ENCODE measurements around the gene TMEM272. TPM values are rescaled to one million over a fixed set of nuclear protein-coding genes. Genes with fewer than 3 reads are reported as not detected.
A peak's percentile ranks its signal among the peaks of the same experiment; 100 is the strongest.
"Not testable (repeated sequence)": the region's sequence is repeated elsewhere in the genome, so short reads cannot be mapped to it uniquely, and the experiment has no call there.

TMEM272 gene
- total RNA-seq, 1 experiment from 2014 or later = not detected

DNA sequence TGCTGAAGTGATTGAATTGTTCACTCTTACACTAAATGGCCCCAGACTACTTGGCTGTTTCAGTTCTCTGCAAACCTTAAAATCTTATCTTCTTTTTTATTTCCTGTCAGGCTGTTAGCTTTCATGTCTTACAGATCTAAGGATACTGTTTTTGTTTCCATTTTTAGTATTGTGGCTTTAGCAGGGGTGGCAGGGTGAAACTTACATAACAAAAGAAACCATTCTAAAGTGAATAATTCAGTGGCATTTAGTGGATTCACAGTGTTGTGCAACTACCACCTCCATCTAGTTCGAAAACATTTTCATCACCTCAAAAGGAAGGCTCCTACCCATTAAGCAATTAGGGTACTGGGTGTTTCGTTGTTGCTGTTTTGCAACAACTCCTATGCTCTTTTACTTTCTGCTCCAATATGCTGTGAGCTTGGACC lies 19.8 kb downstream of the TMEM272 start:
- no peak for DNase-seq (ENCODE audit: low spot score)

DNA sequence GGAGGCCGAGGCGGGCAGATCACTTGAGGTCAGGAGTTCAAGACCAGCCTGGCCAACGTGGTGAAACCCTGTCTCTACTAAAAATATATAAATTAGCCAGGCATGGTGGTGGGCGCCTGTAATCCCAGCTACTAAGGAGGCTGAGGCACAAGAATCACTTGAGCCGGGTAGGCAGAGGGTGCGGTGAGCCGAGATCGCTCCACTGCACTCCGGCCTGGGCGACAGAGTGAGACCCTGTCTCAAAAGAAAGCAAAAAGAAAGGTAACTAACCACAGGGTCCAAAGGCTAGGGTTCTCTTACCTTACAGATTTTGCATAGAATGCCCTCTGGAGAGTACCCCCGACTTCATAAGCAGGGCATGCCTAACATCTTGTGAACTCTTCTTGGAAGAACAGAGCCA lies 20.3 kb downstream of the TMEM272 start:
- not testable (repeated sequence) for DNase-seq (ENCODE audit: low spot score)

DNA sequence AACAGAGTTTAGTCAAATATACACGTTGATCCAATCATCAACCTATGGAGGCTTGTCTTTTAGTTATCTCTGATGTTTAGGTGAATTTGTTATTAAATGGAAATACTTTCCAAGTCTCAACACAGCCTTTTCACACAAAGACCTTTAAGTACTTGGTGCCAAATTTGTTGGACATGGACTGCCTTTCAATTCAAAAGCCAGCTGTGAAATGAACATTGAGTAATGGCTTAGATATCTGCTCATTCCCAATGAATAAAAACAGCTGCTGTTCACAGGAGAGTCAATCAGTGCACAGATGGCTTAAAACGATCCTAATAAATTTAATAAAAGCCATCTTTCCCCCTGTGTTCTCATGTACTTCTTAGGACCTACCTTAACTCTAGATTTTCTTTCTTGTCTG lies 21.1 kb downstream of the TMEM272 start:
- no peak for DNase-seq (ENCODE audit: low spot score)

DNA sequence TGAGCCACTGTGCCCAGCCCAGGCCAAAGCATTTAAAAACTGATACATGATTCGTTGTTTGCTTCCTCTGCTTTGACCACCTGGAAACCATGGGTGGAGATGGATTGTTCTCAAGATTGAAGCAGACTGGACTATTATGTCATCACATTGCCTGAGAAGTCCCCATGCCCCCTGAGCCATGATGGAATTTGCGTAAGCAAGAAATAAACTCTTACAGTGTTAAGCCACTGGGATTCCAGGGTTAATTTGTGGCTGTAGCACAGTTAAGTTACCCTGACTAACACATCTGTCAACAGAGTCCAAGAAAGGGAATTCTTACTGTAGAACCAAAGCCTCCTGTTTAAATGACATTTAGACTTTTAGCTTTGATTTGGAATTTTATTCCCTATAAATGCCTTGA lies 21.6 kb downstream of the TMEM272 start:
- DNase-seq (ENCODE audit: low spot score) = no peak

DNA sequence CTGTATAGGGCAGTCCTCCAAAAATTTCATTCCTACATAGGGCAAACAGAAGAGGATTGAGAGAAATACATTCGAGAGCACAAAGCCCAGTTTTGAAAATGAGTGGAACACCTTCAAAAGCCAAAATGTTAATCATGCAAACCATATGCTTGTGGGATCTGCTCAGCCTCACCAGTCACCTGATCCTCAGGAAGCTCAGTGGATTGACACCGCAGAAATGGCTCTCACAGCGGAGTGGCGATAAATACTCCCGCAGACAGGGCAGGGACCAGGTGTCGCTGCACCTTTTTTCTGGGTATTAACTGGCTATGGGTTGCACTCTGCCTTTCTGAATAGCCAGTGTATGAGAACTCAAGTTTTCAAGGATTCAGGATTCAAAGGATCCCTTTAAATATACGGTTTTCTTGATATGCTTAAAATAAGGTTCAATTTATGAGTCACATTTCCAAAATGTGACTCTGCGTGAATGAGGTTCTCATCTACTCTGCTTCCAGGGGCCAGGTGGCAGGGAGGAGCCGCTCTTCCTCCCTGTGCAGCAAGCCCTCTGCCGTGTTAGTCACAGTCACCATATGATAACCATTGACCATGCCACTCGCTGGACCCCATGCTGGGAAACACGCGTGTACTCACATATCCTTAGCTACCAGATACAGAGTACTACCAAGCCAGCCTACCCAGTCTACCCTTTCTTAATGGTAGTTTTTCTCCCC lies 22.7 kb downstream of the TMEM272 start:
- no peak for DNase-seq (ENCODE audit: low spot score)

DNA sequence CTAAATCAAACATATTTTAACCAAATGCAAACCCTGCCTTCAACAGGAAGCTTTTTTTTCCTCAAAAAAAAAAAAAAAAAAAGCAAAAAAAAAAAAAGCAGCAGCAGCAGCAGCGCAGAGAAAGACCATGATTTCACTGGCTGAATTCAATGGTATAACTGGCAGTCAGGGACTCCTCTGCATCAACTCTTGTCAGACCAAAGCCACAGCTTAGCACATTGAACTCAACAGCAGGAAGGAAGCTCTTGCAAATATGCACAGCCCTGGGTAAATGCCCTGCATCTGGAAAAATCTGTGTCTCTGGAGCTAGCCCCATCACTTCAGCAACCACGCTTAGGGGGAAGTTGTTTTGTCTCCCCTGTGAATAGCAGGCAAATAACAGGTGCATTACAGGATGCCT lies 23.4 kb downstream of the TMEM272 start:
- DNase-seq (ENCODE audit: low spot score) = no peak

DNA sequence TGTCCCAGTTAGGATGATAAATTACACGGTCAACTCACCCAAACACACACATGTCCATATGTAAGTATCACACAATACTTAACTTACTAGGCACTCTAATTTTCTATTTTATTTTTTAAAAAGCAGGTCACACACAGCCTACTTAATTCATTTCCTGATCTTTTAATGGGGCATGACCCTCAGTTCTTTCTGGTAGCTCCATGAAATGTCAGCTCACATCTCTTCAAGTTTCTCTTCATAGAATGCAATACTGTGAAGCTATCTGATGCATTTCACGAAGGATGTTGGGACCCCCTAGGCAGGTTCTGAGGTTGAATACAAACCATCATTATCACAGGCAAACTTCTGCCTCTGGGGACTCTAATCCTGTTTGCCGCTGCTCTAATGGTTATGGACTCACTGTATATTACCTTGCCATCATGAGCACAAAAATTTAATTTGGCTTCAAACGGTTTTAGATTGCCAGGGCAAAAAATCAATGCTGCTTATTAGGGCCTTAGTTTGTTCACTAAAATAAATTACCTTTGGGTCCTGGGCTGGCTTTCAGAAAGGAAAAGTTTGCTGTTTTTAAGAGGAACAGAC lies 24.9 kb downstream of the TMEM272 start:
- DNase-seq (ENCODE audit: low spot score) = no peak

DNA sequence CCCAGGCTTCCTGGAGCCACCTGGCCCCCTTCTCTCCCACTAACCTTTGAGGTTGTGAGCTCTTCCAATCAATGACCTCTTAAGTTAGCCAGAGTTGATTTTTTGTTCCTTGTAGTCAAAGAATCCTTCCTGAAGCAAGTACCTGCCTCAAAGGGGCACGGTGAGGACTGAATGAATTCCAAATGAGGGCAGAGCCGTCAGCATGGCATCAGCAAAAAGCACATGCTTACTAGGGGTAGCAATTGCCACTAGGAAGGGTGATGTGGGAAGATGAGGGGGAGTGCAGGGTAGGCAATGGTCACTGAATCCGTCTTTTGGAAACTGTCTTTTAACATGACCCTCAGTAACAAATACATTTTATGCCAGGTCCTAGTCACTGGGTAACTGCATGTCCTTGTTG lies 25.4 kb downstream of the TMEM272 start:
- DNase-seq (ENCODE audit: low spot score) = no peak

DNA sequence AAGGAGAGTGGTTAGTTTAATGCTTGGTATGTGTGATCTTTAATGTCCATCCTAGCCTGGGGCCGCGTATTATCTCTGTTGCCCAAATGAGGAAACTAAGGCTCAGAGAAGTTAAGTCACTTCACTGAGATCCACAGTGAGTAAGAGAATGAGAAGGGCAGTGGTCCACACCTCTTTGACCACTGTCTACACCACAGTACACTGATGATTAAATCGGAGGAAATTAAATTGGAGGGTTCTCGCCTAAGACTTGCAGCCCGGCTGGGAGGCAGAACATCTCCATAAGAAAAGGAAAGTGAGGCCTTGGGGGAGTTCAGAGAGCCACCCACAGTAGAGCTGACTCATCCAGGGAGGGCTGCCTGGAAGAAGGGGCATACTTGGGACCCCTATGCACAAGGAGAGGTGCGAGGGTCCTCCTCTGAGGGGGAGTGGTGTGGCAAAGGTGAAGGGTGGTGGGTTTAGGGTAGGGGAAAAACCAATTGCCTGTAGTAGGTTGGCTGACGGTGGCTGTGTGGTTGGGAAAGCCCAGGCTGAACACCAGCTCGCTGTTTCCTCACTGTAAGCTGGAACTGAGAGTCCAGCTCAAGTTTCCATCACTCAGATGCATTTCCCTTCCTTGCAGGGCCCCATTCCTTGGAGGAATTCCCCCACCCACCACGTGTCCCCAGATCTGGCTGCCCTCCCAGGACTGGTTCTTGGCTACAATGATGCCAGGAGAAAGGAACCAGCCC lies 26.0 kb downstream of the TMEM272 start:
- peak; percentile 29 for DNase-seq (ENCODE audit: low spot score)

DNA sequence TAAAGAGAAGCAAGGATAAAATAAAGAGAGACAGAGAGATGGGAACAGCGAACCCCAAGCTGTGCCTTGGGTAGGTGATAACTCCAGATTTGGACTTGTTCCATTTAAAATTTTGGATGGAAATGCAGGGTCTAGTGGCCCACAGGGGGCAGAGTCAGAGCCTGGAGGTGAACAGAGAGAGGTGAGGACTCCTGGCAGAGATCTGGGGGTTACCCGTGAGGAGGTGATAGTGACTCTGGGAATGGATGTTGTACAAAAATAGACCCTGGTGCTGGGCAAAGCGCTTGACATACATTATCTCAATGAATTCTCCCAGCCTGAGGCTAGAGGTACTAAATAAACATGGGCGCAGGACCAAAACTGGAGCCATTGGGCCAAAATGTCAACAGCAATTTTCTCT lies 26.7 kb downstream of the TMEM272 start:
- DNase-seq (ENCODE audit: low spot score) = no peak

DNA sequence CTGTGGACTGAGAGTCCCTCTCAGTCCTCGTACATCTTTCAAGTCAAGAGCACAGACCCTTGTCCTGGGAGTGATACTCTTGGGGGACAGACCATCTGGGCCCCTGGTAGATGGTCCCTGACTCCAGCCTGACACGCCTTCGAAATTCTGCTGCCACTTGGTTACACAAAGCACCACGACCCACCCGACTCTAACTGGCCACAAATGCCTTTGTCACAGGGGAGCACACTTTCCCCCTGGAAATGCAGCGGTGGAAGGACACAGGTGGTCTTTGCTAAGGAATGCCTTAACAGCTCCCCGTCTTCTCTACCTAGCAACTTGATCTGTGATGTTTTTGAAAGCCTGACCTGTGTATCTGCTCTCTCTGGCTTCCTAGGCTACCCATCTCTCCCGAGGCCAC lies 27.3 kb downstream of the TMEM272 start:
- DNase-seq (ENCODE audit: low spot score) = no peak

DNA sequence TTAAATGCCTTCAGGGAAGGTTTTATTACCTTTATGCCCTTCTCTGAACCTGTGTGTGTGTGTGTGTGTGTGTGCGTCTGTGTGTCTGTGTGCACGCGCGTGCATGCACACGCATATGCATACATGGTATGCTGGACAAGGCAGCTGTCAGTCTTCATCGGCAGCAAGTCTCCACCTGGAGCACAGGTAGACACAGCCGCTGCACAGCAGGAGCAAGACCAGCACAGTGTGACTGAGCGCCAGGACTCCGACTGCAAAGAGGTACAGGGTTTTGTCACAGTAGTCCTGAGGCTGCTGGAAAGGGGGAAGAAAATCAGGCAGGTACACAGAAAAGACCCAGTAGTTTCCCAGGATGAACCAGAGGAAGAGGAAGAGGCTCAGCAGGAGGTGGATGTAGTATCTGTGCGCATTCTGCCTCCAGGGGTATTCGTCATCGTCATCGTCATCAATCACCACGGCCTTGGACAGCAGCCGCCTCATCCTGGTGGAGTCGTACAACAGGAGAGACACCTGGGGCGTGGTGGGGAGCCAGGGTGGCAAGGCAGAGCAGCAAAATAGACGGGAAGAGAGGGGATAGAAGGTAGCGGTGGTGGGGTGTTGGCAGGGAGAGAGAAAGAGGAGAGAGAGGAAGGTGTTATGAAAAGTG lies 28.2 kb downstream of the TMEM272 start:
- DNase-seq (ENCODE audit: low spot score) = no peak

DNA sequence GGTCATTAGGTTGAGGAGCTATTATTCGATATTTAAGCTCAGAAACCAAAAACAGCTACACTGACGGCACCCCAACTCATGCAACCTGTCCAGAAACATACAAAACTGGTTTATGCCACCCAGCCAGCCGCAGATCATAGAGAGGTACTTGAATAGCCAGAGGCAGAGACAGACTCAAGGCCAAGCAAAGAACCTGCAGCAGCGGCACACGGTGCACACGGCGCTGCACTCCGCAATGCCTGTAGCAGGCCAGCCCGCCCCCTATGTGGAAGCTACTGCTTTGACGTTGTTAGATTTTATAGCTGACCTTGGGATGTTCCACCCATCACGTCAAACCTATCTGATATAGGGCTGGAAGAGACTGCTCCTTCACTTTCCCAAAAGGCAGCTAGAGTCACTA lies 29.1 kb downstream of the TMEM272 start:
- no peak for DNase-seq (ENCODE audit: low spot score)

DNA sequence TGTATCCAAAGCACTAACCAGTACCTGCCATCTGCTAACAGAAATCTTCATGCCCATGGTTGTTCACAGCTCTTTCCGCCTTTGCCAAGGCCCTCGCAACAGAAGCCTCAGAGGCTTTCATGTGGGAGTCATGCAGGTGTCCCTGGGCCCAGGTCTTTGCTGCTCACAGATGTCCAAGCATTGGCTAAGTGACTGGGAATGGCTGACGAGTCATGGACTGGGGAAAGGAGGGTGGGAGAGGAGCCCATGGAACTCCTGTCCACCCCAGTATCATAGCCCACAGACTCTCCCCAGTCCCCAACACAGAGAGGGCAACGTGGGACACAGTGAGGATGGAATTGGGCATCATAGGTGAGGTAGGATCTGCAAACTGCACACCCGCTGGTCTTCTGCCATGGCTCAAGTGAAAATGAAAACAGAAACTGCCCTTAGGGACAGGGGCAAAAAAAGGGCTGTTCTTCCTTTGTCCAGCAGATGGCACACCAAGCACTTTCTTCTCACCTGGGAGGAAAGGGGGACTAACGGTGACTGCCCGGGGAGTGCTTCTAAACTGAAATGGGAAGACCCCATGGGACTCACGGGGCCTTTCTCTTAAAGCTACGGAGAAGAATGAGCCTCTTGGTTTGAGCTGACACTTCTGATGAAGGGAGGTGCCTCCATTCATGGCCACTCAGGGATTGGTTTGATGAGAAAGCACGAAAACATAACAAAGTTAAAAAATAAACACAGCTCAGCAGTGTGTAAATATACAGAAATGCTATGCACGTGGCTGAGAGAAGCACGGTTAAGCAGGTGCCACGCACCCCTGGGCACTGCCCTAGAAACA lies 29.9 kb downstream of the TMEM272 start:
- peak; percentile 36 for DNase-seq (ENCODE audit: low spot score)

DNA sequence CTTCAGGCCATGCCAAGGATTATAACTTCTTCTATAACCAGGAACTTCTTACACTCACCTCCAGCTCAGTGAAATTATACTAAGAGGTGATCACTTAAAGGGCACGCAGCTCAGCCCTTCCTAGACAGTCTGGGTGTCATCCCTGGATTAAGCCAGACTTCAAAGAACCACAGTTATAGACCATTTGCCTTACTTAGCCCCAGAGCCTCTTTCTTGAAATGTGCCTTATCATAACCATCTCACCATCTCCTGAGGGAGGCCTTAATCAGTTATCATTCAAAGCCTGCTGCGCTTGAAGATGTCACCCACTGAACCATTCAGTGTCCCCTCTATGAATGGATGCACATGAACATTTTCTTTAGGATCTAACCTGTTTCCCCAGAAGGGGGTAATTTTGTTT lies 30.9 kb downstream of the TMEM272 start:
- DNase-seq (ENCODE audit: low spot score) = no peak

DNA sequence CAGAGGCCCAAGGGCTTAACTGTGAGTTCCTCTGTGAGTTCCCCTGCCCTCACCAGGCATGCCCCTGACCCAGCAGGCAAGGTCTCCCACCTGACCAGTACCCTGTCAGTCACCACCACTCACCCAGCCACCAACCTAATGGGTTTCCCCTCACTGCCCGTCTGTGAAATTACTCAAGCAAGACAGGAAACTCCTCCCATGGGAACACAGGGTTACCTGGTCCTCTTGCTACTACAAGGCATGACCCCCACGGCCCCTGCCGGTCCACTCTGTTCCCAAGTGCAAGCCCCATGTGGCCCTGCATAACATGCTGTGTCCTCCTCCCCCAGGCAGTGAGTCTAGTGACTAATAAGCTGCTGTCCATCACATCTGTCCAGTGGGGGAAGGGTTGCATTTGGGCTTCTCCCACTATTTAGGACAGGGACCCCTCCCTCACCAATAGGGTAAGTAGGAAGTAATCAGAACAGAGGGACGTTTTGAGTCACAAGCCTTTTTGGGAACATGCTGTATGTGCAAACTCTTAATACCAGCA lies 33.0 kb downstream of the TMEM272 start:
- DNase-seq (ENCODE audit: low spot score) = no peak

DNA sequence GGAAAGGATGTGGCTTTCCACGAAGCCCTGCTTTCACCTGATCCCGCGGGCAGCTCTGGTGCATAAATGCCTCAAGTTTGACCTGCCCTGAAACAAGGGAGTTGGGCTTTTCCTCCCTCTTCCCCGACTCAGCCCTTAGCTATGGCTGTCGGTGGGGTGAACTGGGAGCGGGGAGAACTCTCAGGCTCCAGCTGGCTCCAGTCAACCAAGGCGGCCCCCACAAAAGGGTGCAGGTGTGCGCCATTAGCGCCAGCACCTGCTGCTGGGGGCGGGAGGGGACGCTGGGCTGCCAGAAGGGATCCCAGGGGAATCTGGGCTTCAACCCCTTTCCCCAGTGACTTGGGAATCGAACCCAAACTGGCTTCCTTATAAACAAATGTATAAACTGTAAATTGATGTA lies 33.9 kb downstream of the TMEM272 start:
- no peak for DNase-seq (ENCODE audit: low spot score)

DNA sequence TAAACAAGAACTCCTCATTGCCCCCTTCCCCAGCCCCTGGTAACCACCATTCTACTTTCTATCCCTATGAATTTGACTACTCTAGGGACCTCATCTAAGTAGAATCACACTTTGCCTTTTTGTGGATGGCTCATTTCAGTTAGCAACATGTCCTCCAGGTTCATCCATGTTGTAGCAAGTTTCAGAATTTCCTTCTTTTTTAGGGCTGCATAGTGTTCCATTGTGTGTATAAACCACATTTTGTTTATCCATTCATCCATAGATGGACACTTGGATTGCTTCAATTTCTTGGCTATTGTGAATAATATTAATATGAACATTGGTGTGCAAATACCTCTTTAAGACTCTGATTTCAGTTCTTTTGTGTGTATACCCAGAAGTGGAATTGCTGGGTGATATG lies 36.2 kb downstream of the TMEM272 start:
- no peak for DNase-seq (ENCODE audit: low spot score)

DNA sequence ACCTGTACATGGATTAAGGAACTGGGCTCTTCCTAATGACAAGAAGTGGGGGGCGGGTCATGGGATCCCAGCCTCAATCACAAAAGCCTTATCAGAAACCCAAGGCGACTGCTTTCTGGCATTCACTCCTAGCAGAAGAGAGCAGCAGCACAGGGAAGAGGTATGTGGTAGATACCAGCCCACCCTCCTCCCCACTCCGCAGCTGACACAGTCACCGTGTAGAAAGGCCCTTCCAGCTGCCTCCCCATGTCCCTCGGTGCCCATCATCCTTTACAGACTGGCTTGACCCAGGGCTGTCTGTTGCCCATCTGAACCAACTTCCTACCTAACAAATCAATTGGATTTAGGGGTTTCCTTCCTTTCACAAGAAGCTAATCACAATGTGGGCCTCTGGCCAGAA lies 37.9 kb downstream of the TMEM272 start:
- DNase-seq (ENCODE audit: low spot score) = no peak

DNA sequence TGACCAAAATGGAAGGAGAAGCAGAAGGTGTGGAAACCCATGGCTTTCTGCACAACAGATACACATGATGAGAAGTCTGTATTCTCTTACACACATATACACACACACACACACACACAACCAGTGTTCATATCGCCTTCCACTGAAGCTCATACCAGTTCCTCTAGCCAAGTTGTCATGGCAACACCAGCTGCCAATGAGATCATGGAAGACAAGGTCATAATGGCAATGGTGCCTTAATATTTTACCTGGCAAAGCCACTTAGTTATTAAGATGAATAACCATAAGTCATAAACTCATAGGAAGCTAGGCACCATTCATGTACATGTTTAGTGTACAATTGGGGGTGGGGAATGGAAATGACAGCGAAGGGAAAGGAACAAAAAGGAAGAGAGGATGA lies 38.4 kb downstream of the TMEM272 start:
- peak; percentile 20 for DNase-seq (ENCODE audit: low spot score)

DNA sequence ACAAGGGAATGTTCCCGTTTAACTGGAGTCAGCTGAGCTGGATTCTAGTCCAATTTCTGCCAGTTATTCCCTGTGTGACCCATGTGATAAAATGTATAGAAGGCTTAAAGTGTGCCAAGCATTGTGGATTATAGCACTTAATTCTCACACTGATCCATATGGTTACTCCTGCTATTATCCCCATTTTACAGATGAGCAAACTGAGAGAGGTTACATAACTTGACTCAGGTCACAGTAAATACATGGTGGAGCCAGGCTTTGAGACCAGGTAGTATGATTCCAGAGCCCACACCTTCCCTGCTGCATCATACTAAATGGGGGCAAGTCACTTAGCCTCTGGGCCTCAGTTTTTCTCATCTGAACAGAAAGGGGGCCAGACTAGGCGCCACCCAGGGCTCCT lies 39.1 kb downstream of the TMEM272 start:
- DNase-seq (ENCODE audit: low spot score) = no peak

DNA sequence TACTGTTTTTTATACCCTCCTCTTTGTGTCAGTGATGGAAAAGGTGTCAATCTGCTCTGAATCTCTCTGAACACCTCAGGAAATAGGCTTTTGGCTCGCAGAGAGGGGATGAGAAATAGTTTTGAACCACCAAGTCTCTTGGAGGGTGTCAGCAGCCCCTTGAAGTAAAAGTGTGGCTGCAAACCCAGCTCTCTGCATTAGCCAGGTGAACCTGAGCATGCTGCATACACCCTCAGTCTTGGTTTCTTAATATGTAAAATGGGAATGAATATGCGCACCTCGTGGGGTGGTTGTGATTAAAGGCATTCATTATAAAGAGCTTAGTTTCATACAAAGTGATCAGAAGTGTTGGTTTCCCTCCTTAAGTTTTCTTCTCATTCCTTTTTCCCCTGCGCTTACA lies 39.7 kb downstream of the TMEM272 start:
- no peak for DNase-seq (ENCODE audit: low spot score)

Data from H4 (cell line).